ENCODE measurements around the gene NFX1. TPM values are rescaled to one million over a fixed set of nuclear protein-coding genes. Genes with fewer than 3 reads are reported as not detected.

The NFX1 gene
- total and polyA plus RNA-seq, 2 donors (not counting 1 experiment from before 2014, with no cell fraction given) = 67.6 to 76.3 TPM

GRCh38 chr9:33245341-33245740 lies 45.0 kb upstream of the NFX1 start:
- no peaks in the 10 kb centered on the region for H3K9me3 ChIP-seq (ENCODE audit: control extremely low read depth in 1 of 3, control insufficient read depth in 2 of 3, insufficient read depth in 1 of 3, low read length in 2 of 3)
- TF ChIP-seq EZH2 (IDR thresholded peaks at IDR 0.05; ENCODE audit: borderline replicate concordance, insufficient read depth, low read depth, low read length, poor library complexity, severe bottlenecking) = no peak
- no peak for TF ChIP-seq CTCF (IDR thresholded peaks at IDR 0.05)
- Mint-ChIP-seq H3K4me1 (peaks cover 15% of the 10 kb centered on the region), H3K27ac (no peak overlapping the region), H3K27me3 (no peaks in the 10 kb centered on the region), H3K4me3 (no peak overlapping the region), H3K9me3 (ENCODE audit: insufficient read depth) (no peaks in the 10 kb centered on the region)
- intact Hi-C loops (cut with micrococcal nuclease) = no loop called here
- no peak overlapping the region for H3K4me3 ChIP-seq (ENCODE audit: control extremely low read depth in 1 of 5, extremely low read depth in 1 of 5, insufficient read depth in 1 of 5, low read depth in 2 of 5, low read length in 4 of 5)
- H3K79me2 ChIP-seq (ENCODE audit: control insufficient read depth, insufficient read depth, low read length) = no peaks in the 10 kb centered on the region
- H4K20me1 ChIP-seq (ENCODE audit: control insufficient read depth, insufficient read depth, low read length, poor library complexity, severe bottlenecking) = no peaks in the 10 kb centered on the region
- no peak overlapping the region for H3K9ac ChIP-seq (ENCODE audit: low read length)
- POLR2A ChIA-PET = no interaction called here
- H3K36me3 ChIP-seq (replicated peaks in 1 of 2; ENCODE audit: control extremely low read depth in 1 of 2, control insufficient read depth in 1 of 2, extremely low read depth in 1 of 2, insufficient read depth in 2 of 2, low read length in 1 of 2) = peaks cover 0 to 3% of the 10 kb centered on the region in 2 experiments
- H3K27ac ChIP-seq (ENCODE audit: low read length in 2 of 2) = no peak overlapping the region
- H3K4me1 ChIP-seq (ENCODE audit: control insufficient read depth in 2 of 2, insufficient read depth in 2 of 2, low read length in 2 of 2) = peaks cover 8 to 15% of the 10 kb centered on the region in 2 donors
- DNase-seq = no peak
- H3K4me2 ChIP-seq (replicated peaks; ENCODE audit: low read depth, low read length, poor library complexity, severe bottlenecking) = no peak overlapping the region
- CTCF ChIA-PET = interaction anchor here (0.6 to 1.3 kb wide), 2 partner anchors 19 to 35 kb away, joined by 3 to 4 read pairs; no protein-coding TSS in a partner anchor
- no peaks in the 10 kb centered on the region for H3K27me3 ChIP-seq (replicated peaks in 1 of 4; ENCODE audit: control extremely low read depth in 1 of 4, control insufficient read depth in 3 of 4, insufficient read depth in 4 of 4, low read length in 3 of 4)
- no peak for ATAC-seq (ENCODE audit: low read depth)
- H2AFZ ChIP-seq (ENCODE audit: insufficient read depth, low read depth, low read length, poor library complexity, severe bottlenecking) = no peak overlapping the region
- WGBS (ENCODE audit: insufficient coverage) = 100% methylated on average over 1 of the region's 2 CpGs

- ATAC-seq (ENCODE audit: low read depth) (no peak), DNase-seq (no peak)
- peaks cover 0 to 5% of the 10 kb centered on the region in 2 experiments for H3K36me3 ChIP-seq (replicated peaks in 1 of 2; ENCODE audit: control extremely low read depth in 1 of 2, control insufficient read depth in 1 of 2, extremely low read depth in 1 of 2, insufficient read depth in 2 of 2, low read length in 1 of 2)
- no peak overlapping the region for H3K27ac ChIP-seq (ENCODE audit: low read length in 2 of 2)
- no peak overlapping the region for H3K9ac ChIP-seq (ENCODE audit: low read length)
- CTCF ChIA-PET = no interaction called here
- 98% methylated on average over 9 of the region's 9 CpGs for WGBS (ENCODE audit: insufficient coverage)
- no peaks in the 10 kb centered on the region for H3K9me3 ChIP-seq (ENCODE audit: control extremely low read depth in 1 of 3, control insufficient read depth in 2 of 3, insufficient read depth in 1 of 3, low read length in 2 of 3)
- H2AFZ ChIP-seq (ENCODE audit: insufficient read depth, low read depth, low read length, poor library complexity, severe bottlenecking) = no peak overlapping the region
- Mint-ChIP-seq H3K4me1 (peaks cover 15% of the 10 kb centered on the region), H3K27ac (no peak overlapping the region), H3K27me3 (no peaks in the 10 kb centered on the region), H3K4me3 (no peak overlapping the region), H3K9me3 (ENCODE audit: insufficient read depth) (no peaks in the 10 kb centered on the region)
- H3K4me1 ChIP-seq (ENCODE audit: control insufficient read depth in 2 of 2, insufficient read depth in 2 of 2, low read length in 2 of 2) = peaks cover 8 to 15% of the 10 kb centered on the region in 2 donors
- H3K27me3 ChIP-seq (replicated peaks in 1 of 4; ENCODE audit: control extremely low read depth in 1 of 4, control insufficient read depth in 3 of 4, insufficient read depth in 4 of 4, low read length in 3 of 4) = no peaks in the 10 kb centered on the region
- TF ChIP-seq EZH2 (IDR thresholded peaks at IDR 0.05; ENCODE audit: borderline replicate concordance, insufficient read depth, low read depth, low read length, poor library complexity, severe bottlenecking) = no peak
- TF ChIP-seq CTCF (IDR thresholded peaks at IDR 0.05) = no peak
- H3K79me2 ChIP-seq (ENCODE audit: control insufficient read depth, insufficient read depth, low read length) = no peaks in the 10 kb centered on the region
- POLR2A ChIA-PET = no interaction called here
- no peak overlapping the region for H3K4me3 ChIP-seq (ENCODE audit: control extremely low read depth in 1 of 5, extremely low read depth in 1 of 5, insufficient read depth in 1 of 5, low read depth in 2 of 5, low read length in 4 of 5)
- H4K20me1 ChIP-seq (ENCODE audit: control insufficient read depth, insufficient read depth, low read length, poor library complexity, severe bottlenecking) = no peaks in the 10 kb centered on the region
- intact Hi-C loops (cut with micrococcal nuclease) = no loop called here
- no peak overlapping the region for H3K4me2 ChIP-seq (replicated peaks; ENCODE audit: low read depth, low read length, poor library complexity, severe bottlenecking)
Observed at GRCh38 chr9:33246269-33246860, 44.0 kb upstream of the NFX1 start.
